WTC11 (cell line): ENCODE results near the gene MYPOP. TPM values are rescaled to one million over a fixed set of nuclear protein-coding genes. Genes with fewer than 3 reads are reported as not detected.

Experiments
- ATAC-seq: fragments of 200-7000 bp; cut with Tn5 transposase; 2 replicates; pipeline ENCODE4 v1.10.0; 2021; ENCODE audit warnings: mild to moderate bottlenecking, moderate library complexity
- CTCF ChIA-PET: fragments of 300-600 bp; sonication (Branson Sonifier 250); formaldehyde crosslinking; loops from one replicate; lab custom pipeline; 2021; ENCODE audit warnings: antibody characterized with exemption; lab: Charles Lee
- POLR2A ChIA-PET: fragments of 350-600 bp; sonication (Branson Sonifier 250); formaldehyde crosslinking; loops from one replicate; lab custom pipeline; 2021; ENCODE audit warnings: antibody characterized with exemption; lab: Charles Lee
- DNase-seq: peaks from one replicate; pipeline ENCODE4 v3.0.0; 2021; ENCODE audit warnings: low spot score
- H3K27ac Mint-ChIP-seq: 2 replicates; pipeline ENCODE4 v1.8.0; 2021; ENCODE audit warnings: mixed read lengths
- H3K27me3 Mint-ChIP-seq: 2 replicates; pipeline ENCODE4 v1.8.0; 2021; ENCODE audit warnings: low read depth, mild to moderate bottlenecking, moderate library complexity, mixed read lengths
- H3K36me3 Mint-ChIP-seq: 2 replicates; pipeline ENCODE4 v1.8.0; 2021; ENCODE audit warnings: mixed read lengths
- H3K4me1 Mint-ChIP-seq: 2 replicates; pipeline ENCODE4 v1.8.0; 2022; ENCODE audit warnings: mixed read lengths
- H3K4me3 Mint-ChIP-seq: 2 replicates; pipeline ENCODE4 v1.8.0; 2021; ENCODE audit warnings: mild to moderate bottlenecking, moderate library complexity, mixed read lengths
- H3K9me3 Mint-ChIP-seq: 2 replicates; pipeline ENCODE4 v1.8.0; 2021; ENCODE audit warnings: mixed read lengths
- ATF1 ChIP-seq: sonication (generic); formaldehyde crosslinking; IDR thresholded peaks from 2 replicates; pipeline ENCODE4 v1.8.1; 2023; ENCODE audit warnings: mild to moderate bottlenecking, moderate library complexity, missing genetic modification reagents
- E2F1 ChIP-seq: sonication (generic); formaldehyde crosslinking; IDR thresholded peaks from 2 replicates; pipeline ENCODE4 v1.8.0; 2022; ENCODE audit warnings: mild to moderate bottlenecking, missing genetic modification reagents
- ELF4 ChIP-seq: sonication (generic); formaldehyde crosslinking; IDR thresholded peaks from 2 replicates; pipeline ENCODE4 v1.8.1; 2022; ENCODE audit warnings: low read depth, mild to moderate bottlenecking, moderate library complexity, missing genetic modification reagents
- ERG ChIP-seq: fragments of 250-450 bp; sonication (Bioruptor Pico); IDR thresholded peaks from 2 replicates; pipeline ENCODE4 v1.8.0; 2021; ENCODE audit warnings: mild to moderate bottlenecking
- FOXK1 ChIP-seq: sonication (generic); formaldehyde crosslinking; IDR thresholded peaks from 2 replicates; pipeline ENCODE4 v1.8.0; 2022; ENCODE audit warnings: mild to moderate bottlenecking, moderate library complexity, missing genetic modification reagents
- GABPB1 ChIP-seq: sonication (generic); formaldehyde crosslinking; IDR thresholded peaks from 2 replicates; pipeline ENCODE4 v1.8.1; 2023; ENCODE audit warnings: mild to moderate bottlenecking, missing genetic modification reagents
- HMGXB4 ChIP-seq: sonication (generic); formaldehyde crosslinking; IDR thresholded peaks from 2 replicates; pipeline ENCODE4 v1.8.1; 2023; ENCODE audit warnings: mild to moderate bottlenecking, moderate library complexity, missing genetic modification reagents
- IRF2 ChIP-seq: sonication (generic); formaldehyde crosslinking; IDR thresholded peaks from 2 replicates; pipeline ENCODE4 v1.8.0; 2022; ENCODE audit warnings: low read depth, missing genetic modification reagents, borderline replicate concordance
- PRDM15 ChIP-seq: sonication (generic); formaldehyde crosslinking; IDR thresholded peaks from 2 replicates; pipeline ENCODE4 v1.8.0; 2022; ENCODE audit warnings: missing genetic modification reagents
- SMAD3 ChIP-seq: sonication (generic); formaldehyde crosslinking; IDR thresholded peaks from 2 replicates; pipeline ENCODE4 v1.8.0; 2022; ENCODE audit warnings: missing genetic modification reagents, mild to moderate bottlenecking, borderline replicate concordance
- TEAD1 ChIP-seq: sonication (generic); formaldehyde crosslinking; IDR thresholded peaks from 2 replicates; pipeline ENCODE4 v1.8.0; 2022; ENCODE audit warnings: mild to moderate bottlenecking, missing genetic modification reagents
- ZBTB21 ChIP-seq: sonication (generic); formaldehyde crosslinking; IDR thresholded peaks from 2 replicates; pipeline ENCODE4 v1.8.1; 2023; ENCODE audit warnings: mild to moderate bottlenecking, missing genetic modification reagents, borderline replicate concordance
- ZNF121 ChIP-seq: sonication (generic); formaldehyde crosslinking; IDR thresholded peaks from 2 replicates; pipeline ENCODE4 v1.8.0; 2023; ENCODE audit warnings: missing genetic modification reagents
- ZNF138 ChIP-seq: sonication (generic); formaldehyde crosslinking; conservative IDR thresholded peaks from 2 replicates; pipeline ENCODE4 v1.8.1; 2022; ENCODE audit warnings: mild to moderate bottlenecking, moderate library complexity, missing genetic modification reagents
- ZNF396 ChIP-seq: fragments of 250-450 bp; sonication (Bioruptor Pico); IDR thresholded peaks from 2 replicates; pipeline ENCODE4 v1.8.0; 2021; ENCODE audit warnings: mild to moderate bottlenecking, moderate library complexity, borderline replicate concordance
- ZNF425 ChIP-seq: fragments of 250-450 bp; sonication (Bioruptor Pico); conservative IDR thresholded peaks from 2 replicates; pipeline ENCODE4 v1.9.0; 2021; ENCODE audit warnings: mild to moderate bottlenecking
- total RNA-seq: library from RNA; stranded (reverse); gene quantifications from 3 replicates; pipeline ENCODE4 v1.2.3, GENCODE V29; 2021

The MYPOP gene
- total RNA-seq, 1 experiment from 2014 or later: 13.6 TPM

- no peaks in the 10 kb centered on the region for H3K9me3 Mint-ChIP-seq
- CTCF ChIA-PET: interaction anchor here (0.5 to 8.5 kb wide), 11 partner anchors 16 to 196 kb away, joined by 3 to 212 read pairs (median 4); partner anchors contain the start of genes CCDC61, FOXA3, MYPOP and RSPH6A
- POLR2A ChIA-PET: interaction anchor here (1.0 to 3.0 kb wide), 3 partner anchors 17 to 112 kb away, joined by 6 to 42 read pairs (median 6); partner anchors contain the start of genes FOXA3, SIX5 and SYMPK
- peaks cover 45% of the 10 kb centered on the region for H3K4me1 Mint-ChIP-seq
- DNase-seq (no peak), ATAC-seq (no peak; the same call in 1 of the 2 replicates)
- H3K27me3 Mint-ChIP-seq: no peaks in the 10 kb centered on the region
- H3K27ac Mint-ChIP-seq: peak overlapping the region; percentile 65
- no peaks in the 10 kb centered on the region for H3K36me3 Mint-ChIP-seq
- peak overlapping the region; percentile 76 for H3K4me3 Mint-ChIP-seq
- TF ChIP-seq PRDM15: no peak
- TF ChIP-seq ZNF138 (CRISPR knock-in tag): no peak
- TF ChIP-seq ZNF396 (CRISPR knock-in tag): no peak
- TF ChIP-seq FOXK1 (CRISPR knock-in tag): no peak
- TF ChIP-seq ELF4 (CRISPR knock-in tag): no peak
- TF ChIP-seq HMGXB4 (CRISPR knock-in tag): no peak
- no peak for TF ChIP-seq E2F1 (CRISPR knock-in tag)
- no peak for TF ChIP-seq ZNF121
- no peak for TF ChIP-seq TEAD1 (CRISPR knock-in tag)
- TF ChIP-seq, all 79 proteins: peak for 0
Measured at GRCh38 chr19:45881082-45881908, 21.1 kb downstream of the MYPOP start.

- ChIA-PET POLR2A (no interaction called here), CTCF (interaction anchor here (8.5 kb wide), 1 partner anchor 15 kb away, joined by 212 read pairs; the partner anchor contains the start of genes FOXA3 and SYMPK)
- Mint-ChIP-seq H3K9me3 (no peaks in the 10 kb centered on the region), H3K36me3 (no peaks in the 10 kb centered on the region), H3K4me3 (no peak overlapping the region), H3K27me3 (no peaks in the 10 kb centered on the region), H3K4me1 (peaks cover 55% of the 10 kb centered on the region), H3K27ac (no peak overlapping the region)
- TF ChIP-seq ZBTB21 (CRISPR knock-in tag): no peak
- DNase-seq (no peak), ATAC-seq (no peak)
Measured at GRCh38 chr19:45879971-45880370, 22.4 kb downstream of the MYPOP start.

GRCh38 chr19:45879055-45879454 lies 23.4 kb downstream of the MYPOP start:
- Mint-ChIP-seq H3K27me3 (no peaks in the 10 kb centered on the region), H3K4me1 (peaks cover 57% of the 10 kb centered on the region), H3K27ac (no peak overlapping the region), H3K9me3 (no peaks in the 10 kb centered on the region), H3K36me3 (no peaks in the 10 kb centered on the region), H3K4me3 (no peak overlapping the region)
- ChIA-PET POLR2A (interaction anchor here (1.0 kb wide), 1 partner anchor 15 kb away, joined by 3 read pairs; no protein-coding TSS in a partner anchor), CTCF (interaction anchor here (8.5 kb wide), 1 partner anchor 14 kb away, joined by 212 read pairs; the partner anchor contains the start of genes FOXA3 and SYMPK)
- DNase-seq (no peak), ATAC-seq (no peak)
- TF ChIP-seq ZNF425 (CRISPR knock-in tag) (no peak), GABPB1 (CRISPR knock-in tag) (no peak), IRF2 (CRISPR knock-in tag) (no peak), ATF1 (CRISPR knock-in tag) (no peak), ERG (CRISPR knock-in tag) (no peak), TEAD1 (CRISPR knock-in tag) (no peak), SMAD3 (CRISPR knock-in tag) (no peak)
